ENCODE measurements around the gene UPK3B.
"Not testable (repeated sequence)": the region's sequence is repeated elsewhere in the genome, so short reads cannot be mapped to it uniquely, and the experiment has no call there.

The UPK3B gene

DNA sequence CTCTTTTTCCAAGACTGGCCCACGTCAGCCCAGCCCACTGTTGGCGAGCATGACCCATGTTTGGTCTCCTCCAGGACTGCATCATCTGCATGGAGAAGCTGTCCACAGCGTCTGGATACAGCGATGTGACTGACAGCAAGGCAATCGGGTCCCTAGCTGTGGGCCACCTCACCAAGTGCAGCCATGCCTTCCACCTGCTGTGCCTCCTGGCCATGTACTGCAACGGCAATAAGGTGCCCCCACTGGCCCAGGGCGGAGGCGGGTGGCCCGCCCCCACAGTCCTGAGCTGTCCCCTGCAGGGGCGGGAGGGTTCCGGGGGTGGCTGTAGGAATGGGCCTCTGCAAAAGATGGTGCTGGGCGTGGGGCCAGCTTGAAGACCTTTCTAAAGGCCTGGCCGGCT, 8.1 kb upstream of the UPK3B start:
- H3K36me3 ChIP-seq (replicated peaks), result not testable (repeated sequence)

DNA sequence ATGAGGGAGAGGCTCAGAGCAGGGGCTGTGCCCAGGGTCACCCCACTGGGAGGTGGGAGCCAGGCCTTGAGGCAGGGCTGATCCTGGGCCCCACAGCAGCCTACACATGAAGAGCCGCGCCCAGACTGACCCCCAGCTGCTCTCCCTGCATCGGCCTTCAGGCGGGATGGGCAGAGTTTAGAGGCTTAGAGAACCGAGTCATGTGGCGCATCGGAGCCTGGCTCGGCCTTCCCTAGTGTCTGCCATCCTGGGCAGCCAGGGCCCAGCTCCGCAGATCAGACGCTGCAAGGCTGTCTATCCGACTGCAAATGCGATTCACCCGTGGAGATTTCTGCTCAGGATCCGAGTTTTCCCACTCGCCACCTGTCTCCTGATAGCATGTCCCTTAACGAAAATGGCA, 7.5 kb upstream of the UPK3B start:
- H3K36me3 ChIP-seq (replicated peaks); H3K4me1 ChIP-seq; in situ Hi-C loops (cut with MboI; ENCODE audit: low sequenced_read_pairs); DNase-seq (ENCODE audit: low spot score in 2 of 2); H3K27me3 ChIP-seq (ENCODE audit: low read depth); H3K4me3 ChIP-seq; H3K9me3 ChIP-seq: not testable (repeated sequence)

More for the DNA sequence above, 8.1 kb upstream of the UPK3B start:
- H3K27me3 ChIP-seq (ENCODE audit: low read depth); H3K4me3 ChIP-seq; in situ Hi-C loops (cut with MboI; ENCODE audit: low sequenced_read_pairs); DNase-seq (ENCODE audit: low spot score in 2 of 2); H3K9me3 ChIP-seq; H3K4me1 ChIP-seq: not testable (repeated sequence)

DNA sequence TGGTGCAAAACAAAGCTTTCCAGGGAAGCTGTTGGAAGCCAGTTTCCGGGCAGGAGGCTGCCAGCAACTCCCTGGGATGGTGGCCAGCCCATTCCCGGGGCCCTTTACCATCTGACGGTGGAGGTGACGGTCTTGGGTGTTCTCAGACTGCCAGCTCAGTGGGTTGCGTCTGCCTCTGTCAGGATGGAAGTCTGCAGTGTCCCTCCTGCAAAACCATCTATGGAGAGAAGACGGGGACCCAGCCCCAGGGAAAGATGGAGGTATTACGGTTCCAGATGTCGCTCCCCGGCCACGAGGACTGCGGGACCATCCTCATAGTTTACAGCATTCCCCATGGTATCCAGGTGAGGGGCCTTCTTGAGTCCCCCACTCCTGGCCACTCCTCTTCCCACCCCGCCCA, 7.1 kb upstream of the UPK3B start:
- H3K36me3 ChIP-seq (replicated peaks); H3K4me1 ChIP-seq; H3K4me3 ChIP-seq; H3K9me3 ChIP-seq; H3K27me3 ChIP-seq (ENCODE audit: low read depth); in situ Hi-C loops (cut with MboI; ENCODE audit: low sequenced_read_pairs); DNase-seq (ENCODE audit: low spot score in 2 of 2): not testable (repeated sequence)

DNA sequence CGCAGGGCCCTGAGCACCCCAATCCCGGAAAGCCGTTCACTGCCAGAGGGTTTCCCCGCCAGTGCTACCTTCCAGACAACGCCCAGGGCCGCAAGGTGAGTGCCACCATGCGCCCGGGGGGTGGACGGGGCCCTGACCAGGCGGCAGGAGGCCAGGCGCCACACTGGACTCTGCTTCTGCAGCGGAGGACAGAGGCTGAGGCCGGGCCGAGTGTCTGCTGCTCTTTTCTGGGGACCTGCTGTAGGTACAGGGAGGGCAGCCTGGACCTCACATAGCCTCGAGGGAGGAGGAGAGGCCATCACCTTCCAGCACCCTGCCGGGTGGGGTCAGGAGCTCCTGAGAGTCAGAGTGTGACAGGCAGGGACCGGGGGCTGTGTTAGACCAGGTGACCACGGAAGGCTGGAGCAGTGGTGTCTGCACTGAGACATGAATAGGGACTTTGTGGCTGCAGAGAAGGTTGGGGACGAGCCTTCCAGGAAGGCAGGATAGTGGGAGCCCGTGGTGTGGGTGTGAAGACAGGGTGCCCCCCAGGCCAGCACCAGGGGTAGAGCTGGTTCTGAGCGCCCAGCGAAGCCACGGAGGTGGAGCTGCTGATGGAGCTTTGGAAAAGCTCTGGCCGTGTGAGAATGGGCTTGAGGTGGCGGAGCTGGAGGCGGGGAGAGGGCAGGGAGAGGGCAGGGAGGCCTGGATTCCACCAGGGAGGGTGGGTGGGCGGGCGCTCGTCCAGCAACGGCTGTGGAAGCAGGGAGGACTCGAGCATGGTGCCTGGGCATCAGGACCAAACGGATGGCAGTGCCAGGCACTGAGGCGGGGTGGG, 5.8 kb upstream of the UPK3B start:
- H3K4me3 ChIP-seq; H3K27me3 ChIP-seq (ENCODE audit: low read depth); H3K36me3 ChIP-seq (replicated peaks); H3K9me3 ChIP-seq; DNase-seq (ENCODE audit: low spot score in 2 of 2); in situ Hi-C loops (cut with MboI; ENCODE audit: low sequenced_read_pairs); H3K4me1 ChIP-seq: not testable (repeated sequence)

DNA sequence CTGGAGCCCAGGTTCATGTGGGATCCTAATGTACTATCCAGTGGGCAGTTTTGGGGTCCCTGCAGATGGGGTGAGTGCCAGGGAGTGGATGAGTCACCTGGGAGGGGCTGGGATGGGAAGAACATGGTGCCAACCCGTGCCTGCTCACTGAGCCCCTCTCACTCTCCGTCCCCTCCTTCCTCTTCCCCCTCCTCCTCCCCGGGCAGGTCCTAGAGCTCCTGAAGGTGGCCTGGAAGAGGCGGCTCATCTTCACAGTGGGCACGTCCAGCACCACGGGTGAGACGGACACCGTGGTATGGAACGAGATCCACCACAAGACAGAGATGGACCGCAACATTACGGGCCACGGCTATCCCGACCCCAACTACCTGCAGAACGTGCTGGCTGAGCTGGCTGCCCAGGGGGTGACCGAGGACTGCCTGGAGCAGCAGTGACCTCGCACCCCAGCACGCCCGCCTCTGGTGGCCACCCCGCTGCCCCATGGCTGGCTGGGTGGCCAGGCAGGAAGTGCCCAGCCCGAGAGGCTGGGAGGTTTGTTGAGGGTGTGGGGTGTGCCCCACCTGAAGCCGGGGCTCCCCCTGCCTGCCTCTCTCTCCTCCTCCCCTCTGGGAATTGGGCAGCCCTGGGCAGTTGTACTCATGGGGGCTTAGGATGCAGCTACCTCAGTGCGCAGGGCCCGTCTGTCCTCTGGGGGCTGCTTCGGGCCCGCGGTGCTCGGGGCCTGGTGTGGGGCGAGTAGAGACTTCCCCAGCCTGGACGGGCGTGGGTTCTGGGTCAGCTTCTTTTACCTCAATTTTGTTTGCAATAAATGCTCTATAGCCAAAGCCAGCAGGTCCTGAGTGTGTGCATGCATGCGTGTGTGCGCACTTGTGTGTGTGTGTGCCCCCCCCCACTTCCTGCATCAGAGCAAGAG, 4.9 kb upstream of the UPK3B start:
- Histone ChIP-seq H3K27me3 (ENCODE audit: low read depth) (no peaks in the 10 kb centered on the region), H3K4me1 (no peaks in the 10 kb centered on the region), H3K4me3 (no peak overlapping the region), H3K36me3 (replicated peaks) (no peaks in the 10 kb centered on the region), H3K9me3 (no peaks in the 10 kb centered on the region)
- in situ Hi-C loops (cut with MboI; ENCODE audit: low sequenced_read_pairs), result no loop called here
- no peak for DNase-seq (ENCODE audit: low spot score in 2 of 2)

DNA sequence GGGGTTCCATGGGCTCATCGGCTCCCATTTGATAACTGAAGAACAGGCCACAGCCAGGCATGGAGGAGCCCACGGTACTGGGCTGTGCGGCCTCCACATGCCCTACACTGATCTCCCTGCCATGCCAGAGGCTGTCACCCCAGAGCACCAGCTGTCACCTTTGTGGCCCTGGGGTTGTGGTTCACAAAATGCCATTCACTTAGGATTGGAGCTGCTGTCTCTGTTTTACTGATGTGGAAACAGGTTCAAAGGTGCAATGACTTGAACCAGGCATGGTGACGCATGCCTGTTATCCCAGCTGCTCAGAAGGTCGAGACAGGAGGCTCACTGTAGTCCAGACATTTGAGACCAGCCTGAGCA, 4.3 kb upstream of the UPK3B start:
- in situ Hi-C loops (cut with MboI; ENCODE audit: low sequenced_read_pairs), result no loop called here
- H3K27me3 ChIP-seq (ENCODE audit: low read depth), result no peaks in the 10 kb centered on the region
- no peak overlapping the region for H3K4me3 ChIP-seq
- DNase-seq (ENCODE audit: low spot score in 2 of 2), result no peak
- no peaks in the 10 kb centered on the region for H3K36me3 ChIP-seq (replicated peaks)
- H3K9me3 ChIP-seq, result no peaks in the 10 kb centered on the region
- no peaks in the 10 kb centered on the region for H3K4me1 ChIP-seq

DNA sequence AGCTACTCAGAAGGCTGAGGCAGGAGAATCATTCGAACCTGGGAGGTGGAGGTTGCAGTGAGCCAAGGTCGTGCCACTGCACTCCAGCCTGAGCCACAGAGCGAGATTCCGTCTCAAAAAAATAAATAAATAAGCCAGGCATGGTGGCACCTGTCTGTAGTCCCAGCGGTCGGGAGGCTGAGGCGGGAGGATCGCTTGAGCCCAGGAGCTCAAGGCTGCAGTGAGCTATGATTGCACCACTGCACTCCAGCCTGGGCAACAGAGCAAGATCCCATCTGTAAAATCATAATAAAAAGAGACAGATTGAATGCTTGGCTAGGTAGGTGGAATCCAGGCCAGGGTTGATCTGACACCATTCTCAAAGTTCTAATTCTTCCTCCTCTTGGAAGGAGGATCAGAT, 3.7 kb upstream of the UPK3B start:
- DNase-seq (ENCODE audit: low spot score in 2 of 2); H3K4me1 ChIP-seq; H3K4me3 ChIP-seq; H3K27me3 ChIP-seq (ENCODE audit: low read depth); H3K36me3 ChIP-seq (replicated peaks); H3K9me3 ChIP-seq; in situ Hi-C loops (cut with MboI; ENCODE audit: low sequenced_read_pairs): not testable (repeated sequence)

DNA sequence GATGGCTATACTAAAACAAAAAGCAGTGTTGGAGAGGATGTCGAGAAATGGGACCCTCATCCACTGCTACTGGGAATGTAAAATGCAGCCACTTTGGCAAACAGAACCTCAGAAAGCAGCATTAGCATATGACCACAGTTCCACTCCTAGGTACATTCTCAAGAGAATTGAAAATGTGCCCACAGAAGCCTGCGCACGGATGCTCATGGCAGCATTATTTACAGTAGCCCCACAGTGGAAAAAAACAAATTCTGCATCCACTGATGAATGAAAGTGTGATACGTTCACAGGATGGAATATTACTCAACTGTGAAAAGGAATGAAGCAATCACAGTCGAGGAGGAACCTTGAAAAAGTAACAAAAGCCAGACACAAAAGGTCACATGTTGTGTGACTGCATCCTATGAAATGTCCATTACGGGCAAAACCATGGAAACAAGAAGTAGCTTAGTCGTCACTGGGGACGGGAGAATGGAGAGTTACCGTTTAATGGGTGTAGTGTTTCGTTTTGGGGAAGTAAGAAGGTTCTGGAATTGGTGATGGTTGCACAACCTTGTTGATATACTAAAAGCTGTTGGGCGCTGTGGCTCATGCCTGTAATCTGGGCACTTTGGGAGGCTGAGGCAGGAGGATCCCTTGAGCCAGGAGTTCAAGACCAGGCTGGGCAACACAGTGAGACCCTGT, 2.5 kb upstream of the UPK3B start:
- no peak for DNase-seq (ENCODE audit: low spot score in 2 of 2)
- in situ Hi-C loops (cut with MboI; ENCODE audit: low sequenced_read_pairs), result no loop called here

DNA sequence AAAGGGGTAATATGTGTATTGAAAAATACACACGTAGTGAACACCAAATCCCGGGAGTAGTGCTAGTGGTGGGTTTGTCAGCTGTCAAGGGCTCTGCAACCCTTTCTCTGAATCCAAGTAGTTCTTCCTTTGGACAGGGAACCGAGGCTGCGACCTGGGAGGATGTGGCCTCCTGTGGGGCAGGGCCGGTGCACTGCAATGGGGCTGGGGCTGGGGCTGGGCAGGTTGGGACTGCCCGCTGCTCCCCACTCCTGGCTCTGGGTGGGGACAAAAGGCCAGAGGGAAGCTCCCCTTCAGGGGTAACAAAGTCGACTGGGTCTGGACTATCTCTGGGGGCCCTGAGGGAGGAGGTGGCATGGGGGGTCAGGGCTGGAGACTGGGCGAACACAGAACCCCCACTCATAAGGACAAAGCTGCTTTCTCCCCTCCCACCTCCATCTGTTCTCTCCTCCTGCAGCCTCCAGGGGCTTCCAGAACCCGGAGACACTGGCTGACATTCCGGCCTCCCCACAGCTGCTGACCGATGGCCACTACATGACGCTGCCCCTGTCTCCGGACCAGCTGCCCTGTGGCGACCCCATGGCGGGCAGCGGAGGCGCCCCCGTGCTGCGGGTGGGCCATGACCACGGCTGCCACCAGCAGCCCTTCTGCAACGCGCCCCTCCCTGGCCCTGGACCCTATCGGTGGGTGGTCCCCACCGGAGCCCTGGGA, 1.0 kb downstream of the UPK3B start:
- DNase-seq (ENCODE audit: low spot score in 2 of 2); H3K27me3 ChIP-seq (ENCODE audit: low read depth); H3K4me3 ChIP-seq; H3K4me1 ChIP-seq; in situ Hi-C loops (cut with MboI; ENCODE audit: low sequenced_read_pairs); H3K9me3 ChIP-seq; H3K36me3 ChIP-seq (replicated peaks): not testable (repeated sequence)

More for the DNA sequence above, 2.5 kb upstream of the UPK3B start:
- Histone ChIP-seq H3K36me3 (replicated peaks) (no peaks in the 10 kb centered on the region), H3K9me3 (no peaks in the 10 kb centered on the region), H3K4me3 (no peak overlapping the region), H3K27me3 (ENCODE audit: low read depth) (no peaks in the 10 kb centered on the region), H3K4me1 (no peaks in the 10 kb centered on the region)

DNA sequence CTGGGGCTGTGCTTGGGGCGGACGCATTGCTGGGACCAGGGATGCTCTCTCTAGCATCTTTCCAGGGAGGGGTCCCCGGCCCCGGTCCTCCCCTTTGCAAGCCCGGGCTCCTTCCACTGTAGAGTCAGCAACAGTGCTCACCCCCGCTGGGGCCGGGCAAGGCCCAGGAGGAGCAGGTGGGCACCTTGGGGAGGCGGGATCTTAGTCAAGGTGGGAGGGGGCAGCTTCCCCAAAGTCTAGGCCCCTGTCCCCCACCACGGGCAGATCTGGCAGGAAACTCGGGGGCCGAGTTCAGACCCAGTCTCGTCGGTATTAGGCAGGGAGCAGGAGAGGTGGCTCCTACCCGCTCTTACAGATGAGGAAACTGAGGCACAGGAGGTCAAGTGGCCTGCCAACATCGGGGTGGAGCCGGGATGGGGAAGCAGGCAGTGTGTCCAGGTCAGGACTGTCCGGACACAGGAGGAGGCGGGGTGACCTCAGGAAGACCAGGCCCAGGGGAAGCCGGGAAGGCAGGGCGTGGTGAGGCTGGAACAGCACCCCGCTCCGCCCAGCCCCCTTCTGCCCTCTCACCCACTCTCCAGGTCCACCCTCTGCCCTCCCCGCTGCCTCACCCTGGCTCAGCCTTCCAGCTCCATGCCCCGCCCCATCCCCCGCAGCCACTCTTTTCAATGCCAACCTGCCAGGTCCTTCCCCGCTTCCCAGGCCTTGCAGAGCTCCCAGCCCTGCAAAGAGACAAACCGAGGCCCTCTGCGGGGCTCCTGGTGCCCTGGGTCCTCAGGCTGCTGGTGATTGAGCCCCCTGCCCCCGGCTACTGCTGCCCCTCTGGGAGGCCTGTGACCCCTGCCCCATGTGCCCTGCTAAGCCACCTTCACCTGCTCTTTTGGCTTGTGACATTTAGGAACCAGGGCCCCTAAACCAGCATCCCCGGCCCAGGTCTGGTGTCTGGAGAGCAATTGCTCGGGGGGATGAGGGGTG, 1.8 kb downstream of the UPK3B start:
- DNase-seq (ENCODE audit: low spot score in 2 of 2); H3K4me3 ChIP-seq; H3K36me3 ChIP-seq (replicated peaks); H3K9me3 ChIP-seq; H3K4me1 ChIP-seq; H3K27me3 ChIP-seq (ENCODE audit: low read depth); in situ Hi-C loops (cut with MboI; ENCODE audit: low sequenced_read_pairs): not testable (repeated sequence)

DNA sequence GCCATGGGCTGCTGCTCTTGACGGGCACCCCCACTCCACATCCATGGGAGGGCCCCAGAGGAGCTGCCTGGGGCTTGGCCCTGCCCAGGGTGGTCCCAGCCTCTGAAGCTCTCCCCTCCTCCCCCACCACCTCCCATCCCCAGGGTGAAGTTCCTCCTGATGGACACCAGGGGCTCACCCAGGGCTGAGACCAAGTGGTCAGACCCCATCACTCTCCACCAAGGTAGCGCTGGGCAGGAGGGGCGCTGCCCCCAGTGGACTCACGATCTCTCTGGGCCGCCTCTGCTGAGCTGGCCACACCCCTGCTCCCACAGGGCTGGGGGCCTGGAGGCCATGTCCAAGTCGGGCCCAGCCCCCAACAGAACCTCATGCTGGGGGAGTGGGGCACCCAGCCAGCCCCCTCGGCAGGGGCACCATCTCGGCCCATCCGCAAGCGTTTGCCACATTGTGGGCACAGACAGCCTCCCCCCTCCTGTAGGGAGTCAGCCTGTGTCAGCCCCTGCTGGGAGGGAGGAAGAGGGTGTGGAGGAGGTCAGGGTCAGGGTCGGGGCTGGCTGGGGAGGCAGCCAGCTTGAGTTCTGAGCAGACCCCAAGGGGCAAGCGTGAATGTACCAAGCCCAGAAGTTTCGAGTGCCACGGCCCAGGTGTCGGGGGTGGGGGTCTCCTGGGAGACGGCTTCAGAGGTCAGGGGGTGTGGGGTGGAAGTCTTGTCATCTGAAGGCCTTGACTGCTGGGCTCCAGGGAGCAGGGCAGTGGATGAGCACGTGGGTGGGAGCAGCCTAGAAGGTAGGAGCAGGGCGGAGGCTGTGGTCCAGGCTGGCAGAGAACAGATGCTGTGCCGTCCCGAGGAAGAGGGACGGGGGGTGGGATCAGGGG, 2.8 kb downstream of the UPK3B start:
- H3K27me3 ChIP-seq (ENCODE audit: low read depth), result no peaks in the 10 kb centered on the region
- in situ Hi-C loops (cut with MboI; ENCODE audit: low sequenced_read_pairs), result no loop called here
- DNase-seq (ENCODE audit: low spot score in 2 of 2), result peak in 1 of 2 experiments; percentile 50
- H3K4me3 ChIP-seq, result no peak overlapping the region
- no peaks in the 10 kb centered on the region for H3K9me3 ChIP-seq
- peaks cover 3% of the 10 kb centered on the region; the same call in 1 of the 2 replicates for H3K4me1 ChIP-seq
- no peaks in the 10 kb centered on the region for H3K36me3 ChIP-seq (replicated peaks)
